Stimulated activated CD8-positive, alpha-beta memory T cell treated with anti-CD3 and anti-CD28 coated beads, Interleukin-12 subunit alpha, Interleukin-12 subunit beta, amount 100 ng/mL, for 24 hours (primary cell): ENCODE results near the gene SIRT5.

ENCODE experiments used
- DNase-seq: peaks from one replicate; pipeline ENCODE4 v3.0.0-alpha.2; 2020; ENCODE audit errors: extremely low read depth

Gene SIRT5

DNA sequence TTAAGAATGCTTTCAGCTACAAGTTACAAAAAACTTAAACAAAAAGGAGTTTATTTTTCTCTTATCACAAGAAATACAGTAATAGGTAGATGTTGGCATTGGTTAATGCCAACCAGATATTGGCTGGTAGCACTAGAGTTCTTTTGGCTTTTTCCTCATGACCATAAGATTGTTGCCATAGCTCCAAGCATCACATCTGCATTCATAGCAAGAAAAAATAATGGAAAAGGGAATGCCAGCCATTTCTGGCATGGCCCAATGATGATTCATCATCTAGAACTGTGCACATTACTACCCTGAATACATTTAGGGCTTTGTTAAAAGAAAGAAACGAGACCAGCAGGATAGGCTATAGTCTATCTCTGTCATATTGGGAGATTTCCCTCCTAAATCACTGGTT, 20.8 kb upstream of the SIRT5 start:
- no peak for DNase-seq

DNA sequence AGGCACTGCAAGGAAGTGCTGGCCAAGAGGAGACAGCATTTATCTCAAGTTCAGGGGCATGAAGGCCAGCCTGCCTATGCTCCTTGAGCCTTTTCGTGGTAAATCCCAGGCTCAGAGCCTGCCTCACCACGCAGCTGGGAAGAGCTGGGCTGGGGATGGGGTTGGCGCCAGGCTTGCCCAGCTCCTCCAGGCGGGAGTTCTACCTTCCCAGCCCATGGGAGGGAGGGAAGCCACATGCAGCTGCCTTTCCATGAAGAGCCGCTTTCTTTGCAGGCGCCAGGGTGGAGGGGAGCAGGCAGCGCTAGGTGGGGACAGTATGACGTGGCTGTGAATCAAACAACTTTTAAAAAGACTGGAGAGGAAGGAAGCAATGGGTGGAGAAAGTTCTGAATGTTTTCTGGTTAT, 19.5 kb upstream of the SIRT5 start:
- DNase-seq, result no peak

DNA sequence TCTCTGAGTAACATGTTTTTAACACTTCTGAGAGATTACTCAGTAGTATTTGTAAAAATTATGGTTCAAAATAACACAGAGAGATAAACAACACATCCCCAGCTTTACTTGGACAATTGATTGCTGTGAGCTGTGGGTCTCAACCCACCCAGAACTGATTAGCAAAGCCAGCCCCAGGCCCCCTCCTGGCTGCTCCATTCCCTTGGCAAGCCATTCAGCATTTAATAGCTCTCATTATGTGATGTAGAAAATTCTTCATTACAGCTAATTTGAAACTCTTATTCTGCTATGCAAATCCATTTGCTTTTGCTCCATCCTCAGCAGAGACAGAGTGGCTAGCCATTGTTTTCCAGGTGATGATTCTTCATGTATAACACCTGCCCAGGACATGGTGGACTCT, 16.6 kb upstream of the SIRT5 start:
- no peak for DNase-seq

GRCh38 chr6:13558718-13559117, 15.7 kb upstream of the SIRT5 start:
- no peak for DNase-seq

GRCh38 chr6:13559251-13559650, 15.2 kb upstream of the SIRT5 start:
- no peak for DNase-seq

GRCh38 chr6:13559968-13560650, 14.3 kb upstream of the SIRT5 start:
- DNase-seq, result no peak

- DNase-seq, result no peak
Observed at GRCh38 chr6:13560651-13561044, 13.8 kb upstream of the SIRT5 start.

DNA sequence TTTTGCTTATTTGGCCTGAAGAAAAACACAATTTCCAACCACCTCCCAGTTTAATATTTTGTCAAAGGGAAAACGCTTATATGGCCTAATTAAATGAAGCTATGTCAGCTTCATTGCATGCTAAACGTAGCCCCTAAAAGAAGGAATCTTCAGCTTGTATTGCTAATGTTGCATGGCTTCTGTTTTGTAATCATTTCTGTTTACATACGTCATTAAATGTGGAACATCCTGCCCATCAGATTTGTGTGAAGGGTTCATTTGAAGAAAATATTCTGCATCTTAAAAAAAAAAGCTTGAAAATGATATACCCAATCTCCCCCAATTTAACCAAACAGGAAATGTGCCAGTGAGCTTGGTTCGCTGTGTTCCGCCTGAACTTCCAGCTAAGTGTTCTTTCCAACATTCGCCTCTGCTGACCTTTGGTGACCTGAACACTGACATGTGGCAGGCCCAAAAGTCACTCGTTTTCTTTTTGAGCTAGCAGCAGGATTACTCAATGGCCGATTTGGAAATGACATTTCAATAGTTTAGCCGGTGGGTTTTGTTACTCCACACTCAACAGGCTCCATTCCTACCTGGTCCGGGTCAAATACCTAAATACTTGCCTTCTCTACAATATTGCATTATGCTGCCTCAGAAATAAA, 12.7 kb upstream of the SIRT5 start:
- DNase-seq, result no peak

GRCh38 chr6:13563009-13563408, 11.4 kb upstream of the SIRT5 start:
- no peak for DNase-seq

GRCh38 chr6:13565921-13566320, 8.5 kb upstream of the SIRT5 start:
- DNase-seq, result no peak

- DNase-seq, result no peak
Observed at GRCh38 chr6:13566500-13566899, 7.9 kb upstream of the SIRT5 start.

- no peak for DNase-seq
Observed at GRCh38 chr6:13568970-13569369, 5.4 kb upstream of the SIRT5 start.

DNA sequence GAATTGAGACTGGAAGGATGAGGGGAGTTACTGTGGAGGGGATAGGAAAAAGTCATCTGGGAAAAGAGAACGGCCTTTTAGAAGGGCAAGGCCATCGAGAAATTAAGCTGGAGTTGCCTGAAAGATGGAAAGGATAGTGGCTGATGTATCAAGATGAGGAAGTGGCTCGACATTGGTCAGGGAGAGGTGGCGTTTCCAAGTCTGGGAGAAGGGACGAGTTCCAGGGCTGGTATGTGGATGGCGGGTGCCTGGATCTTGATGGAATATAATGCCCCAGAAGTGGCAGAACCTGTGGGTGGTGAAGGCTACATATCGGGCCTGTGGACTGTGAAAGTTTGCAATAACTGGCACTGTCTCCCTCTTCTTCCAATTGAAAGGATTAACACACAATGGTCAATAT, 2.2 kb upstream of the SIRT5 start:
- no peak for DNase-seq

- no peak for DNase-seq
Observed at GRCh38 chr6:13572951-13573654, 1.3 kb upstream of the SIRT5 start.

GRCh38 chr6:13573669-13574110, 711 bp upstream of the SIRT5 start:
- no peak for DNase-seq

GRCh38 chr6:13574149-13574570, 241 bp upstream of the SIRT5 start:
- DNase-seq, result peak; percentile 87

- DNase-seq, result no peak
Observed at GRCh38 chr6:13575377-13575775, 975 bp downstream of the SIRT5 start.

DNA sequence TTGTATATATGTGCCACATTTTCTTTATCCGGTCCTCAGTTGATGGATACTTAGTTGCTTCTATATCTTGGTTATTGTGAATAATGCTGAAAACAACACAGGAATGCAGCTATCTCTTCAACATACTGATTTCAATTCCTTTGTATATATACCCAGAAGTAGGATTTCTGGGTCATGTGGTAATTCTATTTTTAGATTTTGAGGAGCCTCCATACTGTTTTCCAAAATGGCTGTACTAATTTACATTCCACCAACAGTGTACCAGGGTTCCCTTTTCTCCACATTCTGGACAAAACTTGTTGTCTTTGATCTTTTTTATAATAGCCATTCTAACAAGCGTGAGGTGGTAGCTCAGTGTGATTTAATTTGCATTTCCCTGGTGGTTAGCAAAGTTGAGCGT, 1.6 kb downstream of the SIRT5 start:
- no peak for DNase-seq

DNA sequence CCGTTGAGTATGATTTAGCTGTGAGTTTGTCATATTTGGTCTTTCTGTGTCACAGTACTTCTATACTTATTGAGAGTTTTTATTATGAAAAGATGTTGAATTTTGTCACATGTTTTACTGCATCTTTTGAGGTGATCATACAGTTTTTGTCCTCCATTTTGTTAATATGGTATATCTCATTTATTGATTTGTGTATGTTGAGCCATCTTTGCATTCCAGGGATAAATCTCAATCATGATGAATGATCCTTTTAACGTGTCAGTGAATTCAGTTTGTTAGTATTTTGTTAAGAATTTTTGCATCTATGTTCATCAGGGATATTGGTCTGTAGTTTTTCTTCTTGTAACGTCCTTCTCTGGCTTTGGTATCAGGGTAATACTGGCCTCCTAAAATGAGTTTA, 3.5 kb downstream of the SIRT5 start:
- no peak for DNase-seq

DNA sequence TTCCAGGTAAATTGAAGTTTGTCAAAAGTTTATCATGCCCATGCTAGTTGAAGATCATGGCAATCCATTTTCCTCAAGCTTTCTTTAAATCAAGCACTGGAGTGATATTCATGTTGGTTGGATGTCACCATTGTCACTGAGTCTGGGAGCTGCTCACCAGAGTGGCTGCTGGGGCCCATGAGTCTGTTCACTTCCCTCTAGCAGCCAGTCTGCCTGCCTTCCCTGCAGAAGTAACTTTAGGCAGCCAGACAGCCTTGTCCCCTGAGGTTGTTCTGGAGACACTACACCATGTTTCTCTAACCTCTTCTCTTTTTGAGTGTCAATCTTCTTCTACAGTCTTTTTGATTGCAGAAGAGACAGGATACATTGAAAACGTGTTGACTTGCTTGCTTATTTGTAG, 5.5 kb downstream of the SIRT5 start:
- DNase-seq, result no peak

- DNase-seq, result no peak
Observed at GRCh38 chr6:13581700-13582229, 7.4 kb downstream of the SIRT5 start.

DNA sequence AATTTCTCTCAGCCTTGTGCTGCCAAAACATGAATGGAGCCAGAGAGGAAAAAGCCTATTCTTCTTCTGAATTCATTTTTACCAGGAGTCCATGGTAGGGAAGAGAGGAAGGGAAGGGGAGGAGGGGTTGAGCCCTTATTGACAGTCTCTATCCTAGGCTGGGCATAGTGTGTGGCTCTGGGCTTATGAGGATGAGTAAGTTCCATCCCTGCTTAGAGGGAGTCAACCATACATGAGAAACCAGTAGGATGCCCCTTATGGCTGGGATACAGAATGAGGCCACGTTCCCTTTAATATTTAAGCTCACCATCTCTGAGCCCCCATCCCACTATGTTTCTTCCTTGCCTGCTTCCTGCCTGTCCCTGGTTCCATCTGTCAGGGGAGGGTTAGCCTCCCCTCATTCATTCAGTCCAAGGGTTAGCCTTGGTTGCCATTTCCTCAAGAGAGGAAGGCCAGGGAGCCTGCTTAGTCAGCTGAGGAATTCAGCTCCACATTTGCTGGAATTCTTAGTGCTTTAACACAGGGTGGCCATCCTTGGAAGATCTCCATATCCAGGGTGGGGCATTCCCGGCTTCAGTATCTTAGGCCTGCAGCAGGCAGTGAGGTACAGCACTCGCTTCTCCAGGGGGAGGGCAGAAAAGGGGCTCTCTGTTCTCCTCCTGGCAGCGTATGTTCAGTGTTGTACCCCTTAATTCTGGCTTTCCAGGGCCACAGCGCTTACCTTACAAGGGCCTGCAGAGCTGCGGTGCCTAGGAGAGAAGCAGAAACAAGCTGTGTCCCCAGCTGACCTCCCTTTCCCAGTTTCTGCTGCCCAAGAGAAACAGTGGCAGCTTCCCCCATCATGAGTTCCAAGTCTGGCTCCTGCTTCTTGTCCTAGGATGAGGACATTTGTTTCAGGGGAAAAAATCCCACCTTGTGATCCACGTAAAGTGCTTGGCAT, 12.5 kb downstream of the SIRT5 start:
- DNase-seq, result no peak
